ENCODE results near the gene IRX2.

DNA sequence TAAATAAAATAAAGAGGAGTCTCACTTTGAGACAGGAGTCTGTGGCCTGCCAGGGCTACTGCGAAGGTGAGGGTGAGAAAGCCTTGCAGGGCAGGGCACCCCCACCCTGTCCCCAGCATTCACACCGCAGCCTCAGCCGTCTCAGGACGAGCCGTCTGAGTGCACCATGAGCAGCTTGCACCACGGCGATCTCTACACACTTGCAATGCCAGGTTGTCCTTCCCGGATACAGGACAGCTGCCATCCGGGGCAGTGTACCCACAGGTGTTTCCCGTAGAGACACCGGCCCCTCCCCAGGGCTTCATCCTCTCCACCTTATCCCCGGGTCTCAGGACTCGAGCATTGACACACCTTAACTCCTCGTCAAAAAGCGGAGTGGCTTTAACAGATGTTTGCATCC lies 43.3 kb downstream of the IRX2 start:
- TF ChIP-seq, protein P1, sequence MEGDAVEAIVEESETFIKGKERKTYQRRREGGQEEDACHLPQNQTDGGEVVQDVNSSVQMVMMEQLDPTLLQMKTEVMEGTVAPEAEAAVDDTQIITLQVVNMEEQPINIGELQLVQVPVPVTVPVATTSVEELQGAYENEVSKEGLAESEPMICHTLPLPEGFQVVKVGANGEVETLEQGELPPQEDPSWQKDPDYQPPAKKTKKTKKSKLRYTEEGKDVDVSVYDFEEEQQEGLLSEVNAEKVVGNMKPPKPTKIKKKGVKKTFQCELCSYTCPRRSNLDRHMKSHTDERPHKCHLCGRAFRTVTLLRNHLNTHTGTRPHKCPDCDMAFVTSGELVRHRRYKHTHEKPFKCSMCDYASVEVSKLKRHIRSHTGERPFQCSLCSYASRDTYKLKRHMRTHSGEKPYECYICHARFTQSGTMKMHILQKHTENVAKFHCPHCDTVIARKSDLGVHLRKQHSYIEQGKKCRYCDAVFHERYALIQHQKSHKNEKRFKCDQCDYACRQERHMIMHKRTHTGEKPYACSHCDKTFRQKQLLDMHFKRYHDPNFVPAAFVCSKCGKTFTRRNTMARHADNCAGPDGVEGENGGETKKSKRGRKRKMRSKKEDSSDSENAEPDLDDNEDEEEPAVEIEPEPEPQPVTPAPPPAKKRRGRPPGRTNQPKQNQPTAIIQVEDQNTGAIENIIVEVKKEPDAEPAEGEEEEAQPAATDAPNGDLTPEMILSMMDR (IDR thresholded peaks at IDR 0.05) = no peak
- TF ChIP-seq POLR2A (IDR thresholded peaks at IDR 0.05) = no peak
